HepG2 (cell line): ENCODE results near the gene MMP19. TPM values are rescaled to one million over a fixed set of nuclear protein-coding genes. Genes with fewer than 3 reads are reported as not detected.
A peak's percentile ranks its signal among the peaks of the same experiment; 100 is the strongest.

Source experiments
- ATAC-seq: fragments of 200-7000 bp; cut with Tn5 transposase; 3 replicates; pipeline ENCODE4 v1.9.1; 2020; ENCODE audit warnings: mild to moderate bottlenecking, moderate library complexity
- BruUV-seq: library from RNA; stranded (reverse); fragments of 400-500 nt; replicated peaks from 2 replicates; lab custom pipeline; 2021; lab: Mats Ljungman, UMichigan
- CTCF ChIA-PET: fragments of 300-600 bp; formaldehyde crosslinking; extraction: SDS; loops from one replicate; lab custom pipeline; 2021; ENCODE audit warnings: low total read pairs, inconsistent platforms, low intra/inter-chr PET ratio; lab: Yijun Ruan, JAX
- POLR2A ChIA-PET: fragments of 350-600 bp; sonication (Branson Sonifier 250); formaldehyde crosslinking; loops from one replicate; lab custom pipeline; 2020; ENCODE audit warnings: antibody characterized with exemption, inconsistent platforms; lab: Yijun Ruan, JAX
- DNase-seq: peaks from one replicate; pipeline ENCODE4 v3.0.0-alpha.2; 2015; ENCODE audit warnings: low spot score
- FAIRE-seq: peaks from 3 replicates; lab custom pipeline; 2011; peaks lifted over from hg19 to GRCh38; lab: Jason Lieb, UNC
- H2AFZ ChIP-seq: one replicate; pipeline ENCODE4 v1.6.1; 2011; ENCODE audit warnings: low read length, inconsistent platforms
- H3K27ac ChIP-seq: fragments of 300-600 bp; 3 replicates; pipeline ENCODE4 v1.8.0; 2011; ENCODE audit warnings: mixed run types, mild to moderate bottlenecking, mixed read lengths, low read length, inconsistent platforms; ENCODE audit not compliant: insufficient read depth; ENCODE audit errors: extremely low read length
- H3K27me3 ChIP-seq, 2 experiments: fragments of 200-600 bp in 1 of 2; 2 replicates in 1 of 2; 3 replicates in 1 of 2; pipeline versions ENCODE4 v1.6.0 to v1.8.0; 2011; ENCODE audit warnings: low read length in 2 of 2, mild to moderate bottlenecking in 2 of 2, moderate library complexity in 2 of 2, inconsistent platforms in 1 of 2; ENCODE audit not compliant: insufficient read depth in 2 of 2, control insufficient read depth in 1 of 2
- H3K36me3 ChIP-seq, 2 experiments: fragments of 200-600 bp in 1 of 2; replicated peaks in 1 of 2; 2 replicates in 1 of 2; 3 replicates in 1 of 2; pipeline versions ENCODE4 v1.5.1 to v1.8.0; 2011; ENCODE audit warnings: low read length in 2 of 2, inconsistent platforms in 1 of 2; ENCODE audit not compliant: insufficient read depth in 2 of 2, control insufficient read depth in 1 of 2
- H3K4me1 ChIP-seq: 2 replicates; pipeline ENCODE4 v1.5.1; 2012; ENCODE audit warnings: low read length, inconsistent platforms; ENCODE audit not compliant: insufficient read depth
- H3K4me2 ChIP-seq: 2 replicates; pipeline ENCODE4 v1.6.0; 2011; ENCODE audit warnings: low read depth, low read length, inconsistent platforms
- H3K4me3 ChIP-seq, 3 experiments: fragments of 200-600 bp in 1 of 3; sonication (generic), shearing (Covaris generic) in 1 of 3; replicated peaks in 1 of 3; 2 replicates each; pipeline ENCODE4 v1.5.1; 2011 to 2016; ENCODE audit warnings: low read length in 3 of 3, inconsistent platforms in 2 of 3, low read depth in 2 of 3, mild to moderate bottlenecking in 2 of 3, control low read depth in 1 of 3, mixed read lengths in 1 of 3; ENCODE audit not compliant: insufficient read depth in 1 of 3
- H3K79me2 ChIP-seq: one replicate; pipeline ENCODE4 v1.6.1; 2011; ENCODE audit warnings: low read length, inconsistent platforms; ENCODE audit not compliant: insufficient read depth
- H3K9ac ChIP-seq: 2 replicates; pipeline ENCODE4 v1.6.0; 2011; ENCODE audit warnings: mild to moderate bottlenecking, low read depth, low read length, inconsistent platforms; ENCODE audit not compliant: insufficient read depth
- H3K9me3 ChIP-seq: 2 replicates; pipeline ENCODE4 v1.5.1; 2012; ENCODE audit warnings: mild to moderate bottlenecking, low read length
- H4K20me1 ChIP-seq: 2 replicates; pipeline ENCODE4 v1.6.0; 2011; ENCODE audit warnings: inconsistent platforms, mild to moderate bottlenecking, low read length, moderate library complexity; ENCODE audit not compliant: insufficient read depth
- ATF7 ChIP-seq, 2 experiments: fragments of 450-650 bp in 1 of 2; sonication (generic) in 1 of 2; formaldehyde crosslinking in 1 of 2; IDR thresholded peaks; 2 replicates each; pipeline versions ENCODE4 v1.4.0 to v1.6.1; 2016 to 2020; ENCODE audit warnings: antibody characterized with exemption in 1 of 2, mild to moderate bottlenecking in 1 of 2, missing genetic modification reagents in 1 of 2
- HNRNPH1 ChIP-seq: fragments of 200-400 bp; formaldehyde crosslinking; optimal IDR thresholded peaks from 2 replicates; pipeline ENCODE3; 2017; ENCODE audit warnings: mild to moderate bottlenecking, low read depth, low read length
- IKZF5 ChIP-seq: IDR thresholded peaks from 2 replicates; pipeline ENCODE4 v1.6.1; 2018; ENCODE audit warnings: missing genetic modification reagents, mild to moderate bottlenecking, missing compliant biosample characterization
- ISL2 ChIP-seq: sonication (generic); formaldehyde crosslinking; IDR thresholded peaks from 2 replicates; pipeline ENCODE4 v1.5.0; 2020; ENCODE audit warnings: missing genetic modification reagents
- MAFF ChIP-seq: IDR thresholded peaks from 2 replicates; pipeline ENCODE4 v1.6.1; 2011; ENCODE audit warnings: low read depth, low read length, improper control_type of control experiment
- MAZ ChIP-seq, 2 experiments: sonication (generic) in 1 of 2; formaldehyde crosslinking in 1 of 2; IDR thresholded peaks; 2 replicates each; pipeline versions ENCODE4 v1.5.0 to v1.6.1; 2012 to 2020; ENCODE audit warnings: low read depth in 2 of 2, mild to moderate bottlenecking in 2 of 2, borderline replicate concordance in 1 of 2, improper control_type of control experiment in 1 of 2, low read length in 1 of 2, missing genetic modification reagents in 1 of 2, moderate library complexity in 1 of 2
- MTA3 ChIP-seq: sonication (generic); formaldehyde crosslinking; IDR thresholded peaks from 2 replicates; pipeline ENCODE4 v1.4.0; 2020; ENCODE audit warnings: missing genetic modification reagents
- POLR2AphosphoS5 ChIP-seq: IDR thresholded peaks from 2 replicates; pipeline ENCODE4 v1.6.1; 2012; ENCODE audit warnings: low read depth, low read length
- SALL1 ChIP-seq: sonication (generic); formaldehyde crosslinking; IDR thresholded peaks from 2 replicates; pipeline ENCODE4 v1.8.0; 2022; ENCODE audit warnings: mild to moderate bottlenecking, missing genetic modification reagents
- YY1 ChIP-seq: IDR thresholded peaks from 2 replicates; pipeline ENCODE4 v1.6.1; 2011; ENCODE audit warnings: low read length, low read depth, moderate library complexity, mild to moderate bottlenecking; ENCODE audit not compliant: insufficient read depth, insufficient replicate concordance
- ZBTB34 ChIP-seq: sonication (generic); formaldehyde crosslinking; IDR thresholded peaks from 2 replicates; pipeline ENCODE4 v1.8.0; 2022; ENCODE audit warnings: mild to moderate bottlenecking, missing genetic modification reagents
- ZBTB42 ChIP-seq: sonication (generic); formaldehyde crosslinking; IDR thresholded peaks from 2 replicates; pipeline ENCODE4 v1.5.0; 2020; ENCODE audit warnings: mild to moderate bottlenecking, missing genetic modification reagents
- ZKSCAN1 ChIP-seq: fragments of 150-350 bp; IDR thresholded peaks from 2 replicates; pipeline ENCODE4 v1.6.1; 2014; ENCODE audit warnings: low read length
- ZNF136 ChIP-seq: sonication (generic); formaldehyde crosslinking; IDR thresholded peaks from 2 replicates; pipeline ENCODE4 v1.8.1; 2022; ENCODE audit warnings: low read depth, mild to moderate bottlenecking, moderate library complexity, missing genetic modification reagents
- ZNF430 ChIP-seq: sonication (generic); formaldehyde crosslinking; IDR thresholded peaks from 2 replicates; pipeline ENCODE4 v1.9.0; 2021; ENCODE audit warnings: mild to moderate bottlenecking, missing genetic modification reagents
- ZNF75D ChIP-seq: sonication (generic); formaldehyde crosslinking; IDR thresholded peaks from 2 replicates; pipeline ENCODE4 v1.8.1; 2023; ENCODE audit warnings: missing genetic modification reagents, mild to moderate bottlenecking, borderline replicate concordance
- ZNF772 ChIP-seq: sonication (generic); formaldehyde crosslinking; IDR thresholded peaks from 2 replicates; pipeline ENCODE4 v1.5.0; 2020; ENCODE audit warnings: mild to moderate bottlenecking, missing genetic modification reagents
- ZNF781 ChIP-seq: sonication (generic); formaldehyde crosslinking; IDR thresholded peaks from 2 replicates; pipeline ENCODE4 v1.5.1; 2020; ENCODE audit warnings: borderline replicate concordance, mild to moderate bottlenecking, missing genetic modification reagents; ENCODE audit errors: not compliant biosample characterization
- WGBS: methylation state at CpG from one replicate; pipeline ENCODE4 v1.1.6; 2017; ENCODE audit warnings: low lambda C conversion rate; 5-methylcytosine and 5-hydroxymethylcytosine counted together
- in situ Hi-C: cut with HindIII; loops from 2 replicates; pipeline ENCODE4 v1.10.0; 2017; ENCODE audit warnings: low pct_unique_long_range_greater_than_20kb; ENCODE audit not compliant: extremely low pct_ligation_motif_present
- intact Hi-C: fragments of 100-400 bp; cut with micrococcal nuclease; formaldehyde crosslinking; loops from one replicate; pipeline ENCODE4 v1.10.0; 2022; ENCODE audit not compliant: unreplicated experiment
- polyA plus RNA-seq, 8 experiments: library from polyadenylated mRNA; depleted of rRNA in 3 of 8; stranded (reverse) in 7 of 8; unstranded in 1 of 8; fragments of >200 nt; fragmentation: Illumina TruSeq in 4 of 8; extraction: Trizol in 4 of 8; gene quantifications; 2 replicates each; pipeline versions ENCODE4 v1.2.1 to v1.2.3, GENCODE V29; 2011 to 2016; ENCODE audit warnings: low read depth in 4 of 8, missing spikeins in 1 of 8, mixed read lengths in 1 of 8; ENCODE audit not compliant: insufficient read depth in 1 of 8
- total RNA-seq, 5 experiments: library from RNA; depleted of rRNA; stranded (reverse); fragments of >200 nt; fragmentation: Illumina TruSeq; extraction: Trizol; gene quantifications; 2 replicates each; pipeline ENCODE4 v1.2.3, GENCODE V29; 2016; ENCODE audit warnings: low read depth in 1 of 5
- TF ChIP-seq, protein P1 (sequence below), 2 experiments: fragments of 450-650 bp in 1 of 2; sonication (generic) in 1 of 2; formaldehyde crosslinking; IDR thresholded peaks; 2 replicates each; pipeline versions ENCODE4 v1.5.0 to v1.8.0; 2020 to 2022; ENCODE audit warnings: mild to moderate bottlenecking in 1 of 2, missing genetic modification reagents in 1 of 2

The MMP19 gene
- total and polyA plus RNA-seq, 2 of the 13 experiments (the other 11 are each of a cell fraction or from before 2014, with no cell fraction given), result 0.07 to 0.08 TPM

DNA sequence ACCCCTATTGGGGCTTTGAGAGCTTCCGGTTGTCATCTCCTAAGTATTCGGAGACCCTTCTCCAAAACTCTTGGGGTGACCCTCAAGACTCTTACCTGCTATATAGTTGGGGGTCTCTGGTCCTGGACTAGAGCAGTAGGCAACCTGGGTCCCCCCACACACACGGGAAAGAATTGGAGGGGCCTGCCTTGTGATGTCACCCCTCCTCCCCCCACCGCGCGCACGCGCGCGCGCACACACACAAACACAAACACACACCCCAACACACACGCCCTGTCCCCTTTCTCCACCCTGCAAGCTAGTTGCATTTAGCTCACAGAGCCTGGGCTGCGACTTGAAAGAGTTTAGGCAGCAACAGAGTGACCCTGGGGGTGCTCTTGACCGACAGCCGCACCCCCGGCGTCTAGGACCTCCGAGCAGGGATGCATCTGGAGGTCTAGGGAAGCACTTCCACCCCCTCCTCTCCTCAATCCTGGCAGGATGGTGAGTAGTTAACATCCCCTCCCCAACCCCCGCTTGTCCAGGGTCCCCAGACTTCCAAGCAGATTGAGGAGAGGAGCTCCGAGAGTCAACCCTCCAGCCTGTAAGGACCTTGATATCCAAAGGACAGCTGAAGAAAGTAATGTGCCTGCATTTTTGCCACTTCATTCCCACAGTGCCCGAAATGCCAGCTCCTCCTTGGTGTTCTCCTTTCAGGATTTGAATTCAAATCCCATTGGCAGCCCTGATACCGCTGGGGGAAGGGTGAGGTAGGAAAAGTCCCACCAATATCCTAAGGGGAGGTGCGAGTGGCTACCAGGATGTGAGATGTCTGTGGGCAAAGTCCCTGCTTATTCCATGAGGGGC is 11.9 kb downstream of the MMP19 start:
- peaks cover 26% of the 10 kb centered on the region for H3K79me2 ChIP-seq
- peak overlapping the region; percentile 90 for H3K9ac ChIP-seq
- no peaks in the 10 kb centered on the region for H3K9me3 ChIP-seq
- no peak for FAIRE-seq
- no peaks in the 10 kb centered on the region for H3K36me3 ChIP-seq
- intact Hi-C loops (loop anchor here (1.0 kb wide), 1 partner anchor 210 kb away; the partner anchor contains the start of gene RPS26), in situ Hi-C loops (loop anchor here (5.0 kb wide), 1 partner anchor 96 kb away; the partner anchor contains the start of gene PYM1)
- peaks cover 39% of the 10 kb centered on the region for H3K4me1 ChIP-seq
- ATAC-seq, result peak; percentile 2; the same call in 2 of the 3 replicates
- H3K4me3 ChIP-seq, result peak overlapping the region; percentile 76 to 87 (median 79)
- 7% methylated on average over 9 of the region's 23 CpGs for WGBS
- peak overlapping the region; percentile 89 for H3K4me2 ChIP-seq
- CTCF ChIA-PET, result no interaction called here
- H3K27me3 ChIP-seq, result no peaks in the 10 kb centered on the region; a peak in 1 of 5 replicates
- H2AFZ ChIP-seq, result no peak overlapping the region
- H3K27ac ChIP-seq, result peak overlapping the region; percentile 93
- BruUV-seq, result no TSS peak
- DNase-seq, result peak; percentile 45
- H4K20me1 ChIP-seq, result no peaks in the 10 kb centered on the region
- POLR2A ChIA-PET, result interaction anchor here (0.6 to 7.2 kb wide), 22 partner anchors 9 to 806 kb away, joined by 3 to 206 read pairs (median 10); partner anchors contain the start of genes CD63, DGKA, MMP19 and ORMDL2
- TF ChIP-seq ZNF772 (CRISPR knock-in tag), result no peak
- 0 out of 2 replicates have a peak, but pooled peaks have one; percentile 32 for TF ChIP-seq ZNF136 (CRISPR knock-in tag)
- 0 out of 2 replicates have a peak, but pooled peaks have one; percentile 35 for TF ChIP-seq IKZF5 (CRISPR knock-in tag)
- TF ChIP-seq, protein P1, sequence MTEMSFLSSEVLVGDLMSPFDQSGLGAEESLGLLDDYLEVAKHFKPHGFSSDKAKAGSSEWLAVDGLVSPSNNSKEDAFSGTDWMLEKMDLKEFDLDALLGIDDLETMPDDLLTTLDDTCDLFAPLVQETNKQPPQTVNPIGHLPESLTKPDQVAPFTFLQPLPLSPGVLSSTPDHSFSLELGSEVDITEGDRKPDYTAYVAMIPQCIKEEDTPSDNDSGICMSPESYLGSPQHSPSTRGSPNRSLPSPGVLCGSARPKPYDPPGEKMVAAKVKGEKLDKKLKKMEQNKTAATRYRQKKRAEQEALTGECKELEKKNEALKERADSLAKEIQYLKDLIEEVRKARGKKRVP (CRISPR knock-in tag; IDR thresholded peaks at IDR 0.05), result peak in 1 of 2 experiments; percentile 40; a peak in 1 of 4 replicates
- TF ChIP-seq POLR2AphosphoS5, result peak; percentile 79
- no peak for TF ChIP-seq ZBTB34 (CRISPR knock-in tag)
- TF ChIP-seq ATF7 (IDR thresholded peaks at IDR 0.05), result peak; percentile 84
- peak; percentile 78 for TF ChIP-seq ATF7 (CRISPR knock-in tag; IDR thresholded peaks at IDR 0.05)
- TF ChIP-seq HNRNPH1, result no peak
- no peak for TF ChIP-seq ZKSCAN1
- TF ChIP-seq MTA3 (CRISPR knock-in tag), result no peak
- TF ChIP-seq ZNF781, result no peak
- TF ChIP-seq ISL2 (CRISPR knock-in tag), result no peak
- TF ChIP-seq MAZ (IDR thresholded peaks at IDR 0.05; ENCODE audit: borderline replicate concordance, low read depth, low read length), result no peak
- TF ChIP-seq MAZ (CRISPR knock-in tag; IDR thresholded peaks at IDR 0.05; ENCODE audit: low read depth), result 0 out of 2 replicates have a peak, but pooled peaks have one; percentile 10
- peak; percentile 21; the same call in 1 of the 2 replicates for TF ChIP-seq SALL1
- TF ChIP-seq MAFF, result no peak
- no peak for TF ChIP-seq ZNF75D
- TF ChIP-seq ZNF430 (CRISPR knock-in tag), result no peak
- TF ChIP-seq YY1, result no peak
- TF ChIP-seq ZBTB42 (CRISPR knock-in tag), result no peak
